Ishikawa (cell line): ENCODE measurements around the gene TBC1D22A.

Experiments used
- CEBPB ChIP-seq: IDR thresholded peaks from 2 replicates; pipeline ENCODE4 v1.6.1; 2012
- CREB1 ChIP-seq: IDR thresholded peaks from 2 replicates; pipeline ENCODE4 v1.6.1; 2012; ENCODE audit warnings: low read depth
- EGR1 ChIP-seq: IDR thresholded peaks from 2 replicates; pipeline ENCODE4 v1.6.1; 2012
- EP300 ChIP-seq: IDR thresholded peaks from 2 replicates; pipeline ENCODE4 v1.6.1; 2012; ENCODE audit warnings: borderline replicate concordance
- FOXM1 ChIP-seq: IDR thresholded peaks from 2 replicates; pipeline ENCODE4 v1.6.1; 2012; ENCODE audit warnings: low read depth, borderline replicate concordance
- NFIC ChIP-seq: IDR thresholded peaks from 2 replicates; pipeline ENCODE4 v1.6.1; 2012
- RAD21 ChIP-seq: IDR thresholded peaks from 2 replicates; pipeline ENCODE4 v1.6.1; 2012; ENCODE audit warnings: low read depth
- REST ChIP-seq: IDR thresholded peaks from 2 replicates; pipeline ENCODE4 v1.6.1; 2012; ENCODE audit warnings: low read depth, mild to moderate bottlenecking
- TAF1 ChIP-seq: IDR thresholded peaks from 2 replicates; pipeline ENCODE4 v1.6.1; 2012; ENCODE audit warnings: low read depth, mild to moderate bottlenecking
- TCF12 ChIP-seq: IDR thresholded peaks from 2 replicates; pipeline ENCODE4 v1.6.1; 2012; ENCODE audit warnings: low read depth
- TEAD4 ChIP-seq: IDR thresholded peaks from 2 replicates; pipeline ENCODE4 v1.6.1; 2012
- YY1 ChIP-seq: IDR thresholded peaks from 2 replicates; pipeline ENCODE4 v1.6.1; 2012; ENCODE audit warnings: low read depth
- ZBTB7A ChIP-seq: IDR thresholded peaks from 2 replicates; pipeline ENCODE4 v1.6.1; 2012; ENCODE audit warnings: low read depth
- TF ChIP-seq, protein P1 (sequence below): IDR thresholded peaks from 2 replicates; pipeline ENCODE4 v1.6.1; 2012
- TF ChIP-seq, protein P2 (sequence below): IDR thresholded peaks from 2 replicates; pipeline ENCODE4 v1.6.1; 2012

The TBC1D22A gene

DNA sequence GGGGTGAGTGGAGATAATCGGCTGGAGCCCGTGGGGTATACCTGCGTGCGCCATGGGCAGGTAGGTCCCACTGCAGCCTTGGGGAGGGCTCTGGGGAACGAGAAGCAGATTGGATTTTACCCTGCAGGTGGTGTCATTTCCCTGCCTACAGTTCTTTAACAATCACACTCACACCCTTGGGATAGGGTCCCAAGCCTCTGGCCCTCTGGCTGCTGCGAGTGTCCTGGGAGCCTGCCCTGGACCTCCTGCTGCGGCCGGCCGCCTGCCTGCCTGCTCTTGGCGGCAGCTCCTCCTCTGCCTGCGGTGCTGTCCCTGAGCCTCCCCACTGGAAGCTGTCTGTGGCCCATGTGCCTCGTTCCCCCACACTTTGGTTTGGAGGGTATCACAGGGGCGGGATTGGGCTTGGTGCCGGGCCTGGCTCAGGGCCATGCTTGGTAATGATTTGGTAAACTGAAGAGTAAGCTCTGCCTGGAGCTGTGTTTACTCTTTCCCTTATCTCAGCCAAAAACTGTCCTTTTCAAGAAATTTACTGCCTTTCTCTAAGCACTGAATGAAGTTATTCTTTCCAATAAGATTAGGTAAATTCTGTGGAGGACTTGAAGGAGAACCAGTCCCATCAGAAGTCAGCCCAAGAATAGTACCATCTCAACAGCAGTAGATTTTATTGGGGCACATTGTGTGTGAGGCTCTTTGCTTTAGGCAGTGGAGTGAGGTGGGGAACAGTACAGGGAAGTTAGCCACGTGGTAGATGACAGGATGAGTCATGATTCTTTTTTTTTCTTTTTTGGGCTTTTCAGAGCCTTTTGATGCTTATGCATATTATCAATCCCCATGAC, 53.7 kb downstream of the TBC1D22A start:
- TF ChIP-seq ZBTB7A (no peak), CREB1 (no peak), RAD21 (0 out of 2 replicates have a peak, but pooled peaks have one; percentile 34)
- TF ChIP-seq, protein P1, sequence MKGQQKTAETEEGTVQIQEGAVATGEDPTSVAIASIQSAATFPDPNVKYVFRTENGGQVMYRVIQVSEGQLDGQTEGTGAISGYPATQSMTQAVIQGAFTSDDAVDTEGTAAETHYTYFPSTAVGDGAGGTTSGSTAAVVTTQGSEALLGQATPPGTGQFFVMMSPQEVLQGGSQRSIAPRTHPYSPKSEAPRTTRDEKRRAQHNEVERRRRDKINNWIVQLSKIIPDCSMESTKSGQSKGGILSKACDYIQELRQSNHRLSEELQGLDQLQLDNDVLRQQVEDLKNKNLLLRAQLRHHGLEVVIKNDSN = peak; percentile 51

DNA sequence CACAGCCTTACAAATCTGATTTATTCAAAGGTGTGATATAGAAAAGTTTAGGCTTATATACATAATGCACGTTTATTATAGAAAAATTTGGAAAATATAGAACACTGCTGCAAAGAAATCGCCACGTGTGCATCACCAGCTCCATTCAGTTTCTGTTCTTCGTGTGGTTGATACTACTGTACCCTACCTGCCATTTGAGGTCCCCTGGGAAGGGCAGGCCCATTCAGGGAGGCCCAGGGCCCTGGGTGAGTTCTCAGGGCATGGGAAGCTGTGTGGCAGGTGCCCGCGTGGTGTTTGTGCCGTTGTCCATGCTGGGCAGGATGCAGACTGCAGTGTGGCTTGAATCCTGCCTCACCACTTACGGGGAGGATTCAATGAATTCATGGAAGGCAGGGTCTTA, 60.8 kb downstream of the TBC1D22A start:
- no peak for TF ChIP-seq CREB1
- TF ChIP-seq ZBTB7A = no peak
- TF ChIP-seq FOXM1 = no peak
- no peak for TF ChIP-seq TCF12
- no peak for TF ChIP-seq YY1
- no peak for TF ChIP-seq RAD21
- TF ChIP-seq CEBPB = no peak
- TF ChIP-seq, protein P2, sequence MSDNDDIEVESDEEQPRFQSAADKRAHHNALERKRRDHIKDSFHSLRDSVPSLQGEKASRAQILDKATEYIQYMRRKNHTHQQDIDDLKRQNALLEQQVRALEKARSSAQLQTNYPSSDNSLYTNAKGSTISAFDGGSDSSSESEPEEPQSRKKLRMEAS = no peak
- TF ChIP-seq EGR1 = no peak
- TF ChIP-seq REST = no peak
- no peak for TF ChIP-seq TAF1
- TF ChIP-seq, protein P1 = no peak
- no peak for TF ChIP-seq NFIC
- no peak for TF ChIP-seq EP300
- no peak for TF ChIP-seq TEAD4

GRCh38 chr22:46823654-46824053, 61.2 kb downstream of the TBC1D22A start:
- TF ChIP-seq ZBTB7A (no peak), TAF1 (no peak), EP300 (no peak), YY1 (no peak), EGR1 (no peak), CEBPB (no peak), NFIC (no peak), FOXM1 (no peak), CREB1 (no peak), REST (no peak), RAD21 (no peak)
- TF ChIP-seq, protein P2 = no peak

- no peak for TF ChIP-seq RAD21
Observed at GRCh38 chr22:46824344-46824909, 62.0 kb downstream of the TBC1D22A start.

GRCh38 chr22:46824980-46825544, 62.6 kb downstream of the TBC1D22A start:
- TF ChIP-seq CEBPB (no peak), RAD21 (no peak), EGR1 (no peak), REST (no peak), TEAD4 (no peak), CREB1 (no peak), FOXM1 (no peak), TCF12 (no peak), ZBTB7A (no peak), EP300 (no peak), NFIC (no peak), YY1 (no peak), TAF1 (no peak)
- TF ChIP-seq, protein P1 = no peak
- TF ChIP-seq, protein P2 = no peak
